KMS-11 (cell line): Measurements from ENCODE around the gene SPATA24.
"Not testable (repeated sequence)": the region's sequence is repeated elsewhere in the genome, so short reads cannot be mapped to it uniquely, and the experiment has no call there.

Experiments used
- H2AFZ ChIP-seq: fragments of 200-600 bp; sonication (generic); 2 replicates; pipeline ENCODE4 v1.6.1; 2016; ENCODE audit warnings: antibody characterized with exemption, mixed run types, low read depth
- H3K27ac ChIP-seq: fragments of 200-600 bp; sonication (generic); 2 replicates; pipeline ENCODE4 v1.6.1; 2016; ENCODE audit warnings: mild to moderate bottlenecking, mixed run types
- H3K27me3 ChIP-seq: fragments of 200-600 bp; sonication (generic); 2 replicates; pipeline ENCODE4 v1.6.1; 2017; ENCODE audit warnings: mild to moderate bottlenecking, low read depth, mixed run types, moderate library complexity; ENCODE audit not compliant: insufficient read depth
- H3K36me3 ChIP-seq: fragments of 200-600 bp; sonication (generic); 2 replicates; pipeline ENCODE4 v1.6.1; 2017; ENCODE audit warnings: mild to moderate bottlenecking, mixed run types; ENCODE audit not compliant: insufficient read depth
- H3K4me1 ChIP-seq: fragments of 200-600 bp; sonication (generic); 2 replicates; pipeline ENCODE4 v1.6.1; 2016; ENCODE audit warnings: mild to moderate bottlenecking, low read depth, mixed run types; ENCODE audit not compliant: poor library complexity, severe bottlenecking
- H3K4me2 ChIP-seq: fragments of 200-600 bp; sonication (generic); 2 replicates; pipeline ENCODE4 v1.7.0; 2016; ENCODE audit warnings: mild to moderate bottlenecking, mixed run types
- H3K4me3 ChIP-seq: fragments of 200-600 bp; sonication (generic); IDR thresholded peaks from 2 replicates; pipeline ENCODE4 v1.6.1; 2017; ENCODE audit warnings: low read depth, low read length, mixed read lengths; ENCODE audit not compliant: insufficient read depth
- H3K79me2 ChIP-seq: fragments of 200-600 bp; sonication (generic); 2 replicates; pipeline ENCODE4 v1.6.1; 2016; ENCODE audit warnings: low read depth, mixed run types; ENCODE audit not compliant: insufficient read depth
- H3K9ac ChIP-seq: fragments of 200-600 bp; sonication (generic); 2 replicates; pipeline ENCODE4 v1.6.1; 2016; ENCODE audit warnings: mild to moderate bottlenecking, mixed run types
- H4K20me1 ChIP-seq: fragments of 200-600 bp; sonication (generic); 2 replicates; pipeline ENCODE4 v1.6.1; 2016; ENCODE audit warnings: mild to moderate bottlenecking, mixed run types; ENCODE audit not compliant: insufficient read depth
- TF ChIP-seq, protein P1 (sequence below): fragments of 200-600 bp; sonication (generic); conservative IDR thresholded peaks from 2 replicates; pipeline ENCODE4 v1.6.1; 2017; ENCODE audit warnings: low read depth, mild to moderate bottlenecking, antibody characterized with exemption, low read length, moderate library complexity, mixed read lengths

SPATA24 gene

DNA sequence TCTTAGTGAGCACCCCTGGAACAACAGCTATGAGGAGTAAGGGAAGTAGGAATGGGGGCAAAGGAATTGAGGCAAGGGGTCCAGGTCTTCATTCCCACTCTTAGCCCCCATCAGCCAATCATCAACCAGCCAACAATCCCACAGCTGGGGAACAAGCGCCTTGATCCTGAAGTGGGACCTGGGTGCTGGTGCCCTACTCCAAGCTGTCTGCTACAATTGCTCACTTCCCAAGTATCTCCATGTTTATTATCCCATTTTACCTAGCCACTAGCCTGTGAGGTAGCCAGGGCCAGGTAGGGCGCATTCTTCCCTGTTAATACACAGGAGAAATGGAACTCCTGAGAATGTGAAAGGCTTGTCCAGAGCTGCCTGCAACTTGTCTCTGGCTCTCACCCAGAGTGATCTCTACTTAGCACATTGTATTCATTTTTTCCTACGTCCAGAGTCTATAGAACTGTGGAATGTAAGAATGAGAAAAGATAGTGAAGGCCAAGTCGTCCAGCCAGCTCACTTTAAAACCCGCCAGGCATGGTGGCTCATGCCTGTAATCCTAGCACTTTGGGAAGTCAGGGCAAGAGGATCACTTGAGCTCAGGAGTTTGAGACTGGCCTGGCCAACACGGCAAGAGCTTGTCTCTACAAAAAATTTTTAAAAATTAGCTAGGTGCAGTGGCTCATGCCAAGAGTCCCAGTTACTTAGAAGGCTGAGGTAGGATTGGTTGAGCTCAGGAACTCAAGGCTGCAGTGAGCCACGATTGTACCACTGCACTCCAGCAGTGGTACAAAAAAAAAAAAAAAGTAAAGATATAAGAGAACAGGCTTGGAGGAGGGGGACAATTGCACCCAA lies 41.7 kb upstream of the SPATA24 start:
- H3K9ac ChIP-seq = no peak overlapping the region
- H3K36me3 ChIP-seq = no peaks in the 10 kb centered on the region
- TF ChIP-seq, protein P1, sequence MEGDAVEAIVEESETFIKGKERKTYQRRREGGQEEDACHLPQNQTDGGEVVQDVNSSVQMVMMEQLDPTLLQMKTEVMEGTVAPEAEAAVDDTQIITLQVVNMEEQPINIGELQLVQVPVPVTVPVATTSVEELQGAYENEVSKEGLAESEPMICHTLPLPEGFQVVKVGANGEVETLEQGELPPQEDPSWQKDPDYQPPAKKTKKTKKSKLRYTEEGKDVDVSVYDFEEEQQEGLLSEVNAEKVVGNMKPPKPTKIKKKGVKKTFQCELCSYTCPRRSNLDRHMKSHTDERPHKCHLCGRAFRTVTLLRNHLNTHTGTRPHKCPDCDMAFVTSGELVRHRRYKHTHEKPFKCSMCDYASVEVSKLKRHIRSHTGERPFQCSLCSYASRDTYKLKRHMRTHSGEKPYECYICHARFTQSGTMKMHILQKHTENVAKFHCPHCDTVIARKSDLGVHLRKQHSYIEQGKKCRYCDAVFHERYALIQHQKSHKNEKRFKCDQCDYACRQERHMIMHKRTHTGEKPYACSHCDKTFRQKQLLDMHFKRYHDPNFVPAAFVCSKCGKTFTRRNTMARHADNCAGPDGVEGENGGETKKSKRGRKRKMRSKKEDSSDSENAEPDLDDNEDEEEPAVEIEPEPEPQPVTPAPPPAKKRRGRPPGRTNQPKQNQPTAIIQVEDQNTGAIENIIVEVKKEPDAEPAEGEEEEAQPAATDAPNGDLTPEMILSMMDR = no peak
- H3K27me3 ChIP-seq = 0 out of 2 replicates have a peak, but pooled peaks cover 3% of the 10 kb centered on the region
- H3K4me1 ChIP-seq = no peaks in the 10 kb centered on the region
- no peaks in the 10 kb centered on the region for H4K20me1 ChIP-seq
- no peak overlapping the region for H3K4me3 ChIP-seq
- no peak overlapping the region for H2AFZ ChIP-seq
- H3K27ac ChIP-seq = no peak overlapping the region
- no peaks in the 10 kb centered on the region for H3K79me2 ChIP-seq
- H3K4me2 ChIP-seq = no peak overlapping the region

DNA sequence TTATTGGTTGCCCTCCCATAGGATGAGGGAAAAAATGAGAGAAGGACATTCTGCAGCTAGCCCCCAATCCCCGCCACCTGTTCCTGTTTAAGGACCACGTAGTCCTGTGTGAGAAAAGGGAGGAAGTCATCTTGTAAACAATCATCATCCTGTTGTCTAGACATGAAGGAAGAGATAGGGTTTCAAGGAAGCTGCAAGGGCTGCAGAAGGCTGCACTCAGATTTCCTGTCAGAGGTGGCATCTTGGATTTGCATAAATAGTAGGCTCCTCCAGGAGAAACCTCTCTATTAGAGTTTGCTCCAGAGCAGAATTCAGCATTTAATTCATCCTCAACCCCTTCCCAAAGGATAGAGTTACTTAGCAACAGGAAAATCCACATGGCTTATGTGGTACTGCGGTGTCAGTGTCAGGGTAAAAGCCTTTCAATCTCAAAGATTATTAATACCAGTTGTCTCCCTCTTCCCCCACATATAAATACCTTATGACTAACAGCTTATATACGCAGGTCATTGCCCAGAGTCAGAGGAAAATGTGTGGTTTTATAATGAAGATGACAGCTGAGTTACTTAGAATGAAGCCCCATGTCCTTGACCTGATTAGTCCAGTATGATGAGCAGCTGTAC lies 40.1 kb upstream of the SPATA24 start:
- H2AFZ ChIP-seq = no peak overlapping the region
- H3K36me3 ChIP-seq = no peaks in the 10 kb centered on the region
- TF ChIP-seq, protein P1 = no peak
- no peaks in the 10 kb centered on the region for H3K79me2 ChIP-seq
- no peak overlapping the region for H3K4me2 ChIP-seq
- no peak overlapping the region for H3K9ac ChIP-seq
- H3K4me1 ChIP-seq = peaks cover 7% of the 10 kb centered on the region
- H4K20me1 ChIP-seq = no peaks in the 10 kb centered on the region
- H3K27me3 ChIP-seq = 0 out of 2 replicates have a peak, but pooled peaks cover 3% of the 10 kb centered on the region
- no peak overlapping the region for H3K4me3 ChIP-seq
- no peak overlapping the region for H3K27ac ChIP-seq

DNA sequence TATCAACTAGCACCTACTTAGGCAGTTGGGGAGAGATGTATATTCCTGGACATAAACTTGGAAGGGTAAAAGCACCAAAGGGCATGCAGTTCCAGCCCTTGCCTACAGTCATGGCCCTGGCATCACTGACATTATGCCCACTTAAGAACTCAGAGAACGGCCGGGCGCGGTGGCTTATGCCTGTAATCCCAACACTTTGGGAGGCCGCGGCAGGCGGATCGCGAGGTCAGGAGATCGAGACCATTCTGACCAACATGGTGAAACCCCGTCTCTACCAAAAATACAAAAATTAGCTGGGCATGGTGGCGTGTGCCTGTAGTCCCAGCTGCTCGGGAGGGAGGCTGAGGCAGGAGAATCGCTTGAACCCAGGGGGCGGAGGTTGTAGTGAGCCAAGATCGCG lies 36.5 kb upstream of the SPATA24 start:
- not testable (repeated sequence) for H3K27ac ChIP-seq, H3K36me3 ChIP-seq, H3K27me3 ChIP-seq, H4K20me1 ChIP-seq, H3K4me2 ChIP-seq, H3K9ac ChIP-seq, H3K4me3 ChIP-seq, H3K79me2 ChIP-seq
- Histone ChIP-seq H2AFZ (peak overlapping the region; percentile 97; the same call in 1 of the 2 replicates), H3K4me1 (peaks cover 29% of the 10 kb centered on the region)

DNA sequence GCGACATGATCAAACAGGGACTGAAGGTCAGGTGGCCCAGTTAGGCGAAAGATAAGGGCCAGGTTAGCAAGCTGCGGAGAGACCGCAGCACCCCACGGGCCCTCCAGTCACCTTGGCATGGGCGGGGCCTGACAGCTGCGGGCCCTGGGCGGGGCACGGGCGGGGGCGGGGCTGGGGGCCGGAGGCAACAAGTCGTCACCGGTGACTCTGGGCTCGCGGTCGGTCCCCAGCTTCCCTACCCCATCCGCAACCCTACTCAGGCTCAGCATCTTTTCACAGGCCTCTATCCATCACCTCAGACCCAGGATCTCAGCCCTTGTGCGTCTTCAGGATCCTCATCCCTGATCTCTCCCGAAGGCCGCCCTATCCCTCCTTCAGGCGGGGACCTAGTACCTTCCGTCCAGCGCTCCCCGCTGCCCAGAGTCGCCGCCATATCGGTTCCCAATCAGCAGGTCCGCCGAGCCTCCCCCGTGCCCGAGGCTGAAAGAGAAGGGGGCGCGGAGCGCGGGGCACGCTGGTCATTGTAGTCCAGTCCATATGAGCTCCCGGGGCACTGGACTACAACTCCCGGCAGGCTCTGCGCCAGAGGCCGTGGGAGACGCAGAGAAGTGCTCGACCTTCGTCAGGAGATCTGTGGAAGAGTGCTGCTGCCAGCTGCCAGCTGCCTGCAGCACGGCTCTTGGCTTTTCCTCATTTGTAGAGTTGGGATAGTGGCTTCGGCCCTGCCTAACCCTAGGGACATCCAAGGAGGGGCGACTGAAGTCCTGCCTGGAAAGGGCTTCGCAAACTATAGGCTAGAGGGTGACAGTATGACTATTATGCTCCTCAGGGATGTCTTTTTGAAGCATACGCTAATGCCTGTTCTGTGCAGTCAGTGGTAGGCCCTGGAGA lies 35.4 kb upstream of the SPATA24 start, which contains the start of gene DNAJC18:
Gene DNAJC18, minus strand, starts transcription at position 513 of the 891 bp plus-strand sequence. Its CDS starts 80 bp downstream, at position 433.
- Histone ChIP-seq H3K79me2 (no peaks in the 10 kb centered on the region), H4K20me1 (no peaks in the 10 kb centered on the region), H3K4me1 (peaks cover 29% of the 10 kb centered on the region), H3K4me2 (peak within 1 kb of the TSS; percentile 100), H3K4me3 (no peak within 1 kb of the TSS), H3K27me3 (no peaks in the 10 kb centered on the region), H3K27ac (peak within 1 kb of the TSS; percentile 90), H2AFZ (peak within 1 kb of the TSS; percentile 97), H3K9ac (peak within 1 kb of the TSS; percentile 91), H3K36me3 (no peaks in the 10 kb centered on the region)
- TF ChIP-seq, protein P1 = no peak
